CD8-positive, alpha-beta memory T cell (primary cell): ENCODE measurements around the gene ITGA1. TPM values are rescaled to one million over a fixed set of nuclear protein-coding genes. Genes with fewer than 3 reads are reported as not detected.

Source experiments
- CTCF ChIA-PET: fragments of 350-600 bp; sonication (Branson Sonifier 250); formaldehyde crosslinking; loops from one replicate; lab custom pipeline; 2021; ENCODE audit warnings: antibody characterized with exemption; lab: Charles Lee
- POLR2A ChIA-PET: fragments of 350-600 bp; sonication (Branson Sonifier 250); formaldehyde crosslinking; loops from one replicate; lab custom pipeline; 2021; ENCODE audit warnings: antibody characterized with exemption; lab: Charles Lee
- DNase-seq, 5 donors: peaks; one replicate each; pipeline versions ENCODE4 v3.0.0 to v3.0.0-alpha.2; 2020 to 2022; ENCODE audit warnings: mixed read lengths in 1 of 5
- H3K27ac ChIP-seq: one replicate; pipeline ENCODE4 v1.7.0; 2013; ENCODE audit warnings: low read depth, mild to moderate bottlenecking, low read length, moderate library complexity
- H3K27me3 ChIP-seq: 2 replicates; pipeline ENCODE4 v1.7.0; 2013; ENCODE audit warnings: low read length, mild to moderate bottlenecking; ENCODE audit not compliant: insufficient read depth, poor library complexity, severe bottlenecking
- H3K36me3 ChIP-seq: 2 replicates; pipeline ENCODE4 v1.7.0; 2013; ENCODE audit warnings: mild to moderate bottlenecking, low read length, moderate library complexity; ENCODE audit not compliant: insufficient read depth
- H3K4me1 ChIP-seq: 2 replicates; pipeline ENCODE4 v1.7.0; 2013; ENCODE audit warnings: mild to moderate bottlenecking, low read length, moderate library complexity; ENCODE audit not compliant: insufficient read depth
- H3K4me3 ChIP-seq: 2 replicates; pipeline ENCODE4 v1.7.0; 2013; ENCODE audit warnings: mild to moderate bottlenecking, low read length
- H3K9me3 ChIP-seq: 2 replicates; pipeline ENCODE4 v1.7.0; 2013; ENCODE audit warnings: mild to moderate bottlenecking, low read length
- H3K27ac Mint-ChIP-seq, 8 donors: one replicate each; pipeline ENCODE4 v1.8.0; 2020 to 2021; ENCODE audit warnings: mixed read lengths in 8 of 8, mild to moderate bottlenecking in 6 of 8, inconsistent platforms in 3 of 8, moderate library complexity in 3 of 8
- H3K27me3 Mint-ChIP-seq, 2 donors: one replicate each; pipeline ENCODE4 v1.8.0; 2020 to 2021; ENCODE audit warnings: mixed read lengths in 2 of 2, mild to moderate bottlenecking in 1 of 2, moderate library complexity in 1 of 2
- H3K36me3 Mint-ChIP-seq, 3 donors: one replicate each; pipeline ENCODE4 v1.8.0; 2020 to 2021; ENCODE audit warnings: mixed read lengths in 3 of 3, inconsistent platforms in 1 of 3, mild to moderate bottlenecking in 1 of 3
- H3K4me1 Mint-ChIP-seq, 3 donors: one replicate each; pipeline ENCODE4 v1.8.0; 2020 to 2021; ENCODE audit warnings: mixed read lengths in 3 of 3, inconsistent platforms in 1 of 3, mild to moderate bottlenecking in 1 of 3
- H3K4me3 Mint-ChIP-seq, 7 donors: one replicate each; pipeline ENCODE4 v1.8.0; 2020 to 2021; ENCODE audit warnings: mixed read lengths in 7 of 7, mild to moderate bottlenecking in 6 of 7, moderate library complexity in 4 of 7, inconsistent platforms in 2 of 7
- H3K9me3 Mint-ChIP-seq, 5 donors: one replicate each; pipeline ENCODE4 v1.8.0; 2020 to 2022; ENCODE audit warnings: mixed read lengths in 5 of 5, mild to moderate bottlenecking in 3 of 5, moderate library complexity in 2 of 5, inconsistent platforms in 1 of 5
- polyA plus RNA-seq: library from polyadenylated mRNA; unstranded; fragments of 300-500 nt; fragmentation: Illumina TruSeq; gene quantifications from one replicate; pipeline ENCODE4 v1.2.3, GENCODE V29; 2021
- total RNA-seq, 2 experiments: library from RNA; stranded (reverse); gene quantifications; one replicate each; pipeline ENCODE4 v1.2.3, GENCODE V29; 2021

The ITGA1 gene
- total and polyA plus RNA-seq, 3 experiments from 2014 or later: 16.5 to 26.3 (median 21.9) TPM

- Mint-ChIP-seq H3K4me1 (peaks cover 58 to 70% (median 64%) of the 10 kb centered on the region in 3 donors), H3K4me3 (no peak overlapping the region), H3K27me3 (no peaks in the 10 kb centered on the region), H3K36me3 (peaks cover 0 to 2% (median 0%) of the 10 kb centered on the region in 3 donors), H3K27ac (no peak overlapping the region), H3K9me3 (no peaks in the 10 kb centered on the region)
- Histone ChIP-seq H3K4me1 (peaks cover 8% of the 10 kb centered on the region), H3K9me3 (no peaks in the 10 kb centered on the region), H3K36me3 (no peaks in the 10 kb centered on the region), H3K27ac (no peak overlapping the region), H3K4me3 (no peak overlapping the region), H3K27me3 (no peaks in the 10 kb centered on the region)
- DNase-seq: no peak
- ChIA-PET CTCF (no interaction called here), POLR2A (interaction anchor here (0.8 kb wide), 1 partner anchor 27 kb away, joined by 6 read pairs; no protein-coding TSS in a partner anchor)
Observed at GRCh38 chr5:52794519-52794918, 6.8 kb downstream of the ITGA1 start.

- peaks cover 16% of the 10 kb centered on the region for H3K4me1 ChIP-seq
- no peak overlapping the region for H3K4me3 ChIP-seq
- H3K36me3 Mint-ChIP-seq: peaks cover 0 to 17% (median 0%) of the 10 kb centered on the region in 3 donors
- no peak for DNase-seq
- H3K27ac ChIP-seq: no peak overlapping the region
- no peak overlapping the region for H3K4me3 Mint-ChIP-seq
- H3K9me3 Mint-ChIP-seq: no peaks in the 10 kb centered on the region
- no peaks in the 10 kb centered on the region for H3K27me3 Mint-ChIP-seq
- H3K9me3 ChIP-seq: no peaks in the 10 kb centered on the region
- H3K27ac Mint-ChIP-seq: peak overlapping the region in 1 of 8 donors; percentile 36
- CTCF ChIA-PET: interaction anchor here (1.1 to 2.1 kb wide), 3 partner anchors 9 to 102 kb away, joined by 4 to 5 read pairs (median 4); partner anchors contain the start of genes ITGA1 and PELO
- POLR2A ChIA-PET: no interaction called here
- peaks cover 55 to 70% (median 62%) of the 10 kb centered on the region in 3 donors for H3K4me1 Mint-ChIP-seq
- no peaks in the 10 kb centered on the region for H3K36me3 ChIP-seq
- H3K27me3 ChIP-seq: no peaks in the 10 kb centered on the region
Observed at GRCh38 chr5:52796031-52796430, 8.3 kb downstream of the ITGA1 start.

DNA sequence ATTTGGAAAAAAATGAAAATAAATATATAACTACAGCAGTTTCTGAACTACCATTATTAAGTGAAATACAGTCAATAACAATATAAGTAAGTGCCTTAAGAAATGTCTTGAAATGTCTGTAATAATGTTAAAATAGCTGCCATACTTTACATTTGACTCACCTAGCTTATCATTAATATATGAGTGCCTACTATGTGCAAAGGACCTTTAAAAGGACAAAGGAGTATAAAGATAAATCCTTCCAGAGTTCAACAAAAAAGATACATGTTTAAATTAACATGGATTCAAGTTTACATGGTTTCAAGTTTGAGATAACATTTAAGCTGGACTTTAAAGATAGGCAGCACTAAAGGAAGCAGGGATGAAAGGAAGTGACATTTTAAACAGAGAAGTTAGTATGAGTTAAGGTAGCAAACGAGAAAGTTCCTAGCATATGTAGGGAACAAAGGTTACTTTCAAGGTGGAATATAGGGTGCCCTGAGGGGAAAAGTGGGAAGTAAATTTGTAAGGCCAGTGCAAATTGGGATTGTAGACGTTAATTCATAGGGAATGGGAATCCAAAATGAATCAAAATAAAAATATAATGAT, 8.9 kb downstream of the ITGA1 start:
- H3K9me3 ChIP-seq: no peaks in the 10 kb centered on the region
- Mint-ChIP-seq H3K36me3 (peaks cover 0 to 23% (median 0%) of the 10 kb centered on the region in 3 donors), H3K4me3 (peak overlapping the region in 2 of 7 donors; percentile 0 to 14), H3K27ac (peak overlapping the region in 2 of 8 donors; percentile 0 to 15), H3K4me1 (peaks cover 57 to 72% (median 64%) of the 10 kb centered on the region in 3 donors), H3K9me3 (no peaks in the 10 kb centered on the region), H3K27me3 (peaks cover 0 to 1% of the 10 kb centered on the region in 2 donors)
- no peak for DNase-seq
- POLR2A ChIA-PET: no interaction called here
- H3K4me1 ChIP-seq: peaks cover 21% of the 10 kb centered on the region
- CTCF ChIA-PET: interaction anchor here (2.1 kb wide), 1 partner anchor 103 kb away, joined by 5 read pairs; no protein-coding TSS in a partner anchor
- H3K4me3 ChIP-seq: no peak overlapping the region
- H3K27me3 ChIP-seq: no peaks in the 10 kb centered on the region
- no peak overlapping the region for H3K27ac ChIP-seq
- no peaks in the 10 kb centered on the region for H3K36me3 ChIP-seq

DNA sequence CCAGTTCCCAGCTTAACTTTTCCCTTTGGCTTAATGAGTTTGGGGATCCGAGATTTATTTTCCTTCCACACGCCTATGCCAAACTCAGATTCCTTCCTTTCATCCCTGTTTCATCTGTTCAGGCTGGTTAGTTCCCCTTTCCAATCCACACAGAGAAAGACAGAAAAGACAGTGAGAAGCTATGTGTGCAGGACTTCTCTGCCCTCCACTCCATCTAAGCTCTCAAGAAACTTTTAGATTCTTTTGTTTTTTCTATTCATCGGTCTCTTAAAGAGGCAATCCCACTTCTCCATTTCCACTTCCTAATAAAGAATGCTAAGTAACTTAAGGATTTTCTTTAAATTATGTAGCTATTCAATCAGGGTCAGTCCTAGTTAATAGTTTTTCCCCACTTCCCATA, 11.2 kb downstream of the ITGA1 start:
- peak in 1 of 5 donors; percentile 4 for DNase-seq
- peaks cover 59 to 76% (median 75%) of the 10 kb centered on the region in 3 donors for H3K4me1 Mint-ChIP-seq
- ChIA-PET CTCF (interaction anchor here (1.0 to 3.9 kb wide), 11 partner anchors 10 to 135 kb away, joined by 3 to 32 read pairs (median 4); partner anchors contain the start of genes ITGA1 and PELO), POLR2A (interaction anchor here (0.5 to 1.9 kb wide), 7 partner anchors 9 to 74 kb away, joined by 3 to 12 read pairs (median 3); partner anchors contain the start of genes ITGA1 and PELO)
- H3K9me3 ChIP-seq: no peaks in the 10 kb centered on the region
- peaks cover 39% of the 10 kb centered on the region for H3K4me1 ChIP-seq
- no peaks in the 10 kb centered on the region for H3K9me3 Mint-ChIP-seq
- H3K27ac Mint-ChIP-seq: peak overlapping the region; percentile 91 to 97 (median 95)
- peaks cover 0 to 37% (median 0%) of the 10 kb centered on the region in 3 donors for H3K36me3 Mint-ChIP-seq
- no peaks in the 10 kb centered on the region for H3K27me3 ChIP-seq
- peaks cover 0 to 1% of the 10 kb centered on the region in 2 donors for H3K27me3 Mint-ChIP-seq
- no peaks in the 10 kb centered on the region for H3K36me3 ChIP-seq
- H3K4me3 ChIP-seq: peak overlapping the region; percentile 97
- peak overlapping the region; percentile 93 to 99 (median 97) for H3K4me3 Mint-ChIP-seq
- H3K27ac ChIP-seq: peak overlapping the region; percentile 88

GRCh38 chr5:52799358-52799982, 11.8 kb downstream of the ITGA1 start:
- no peak for DNase-seq
- no peaks in the 10 kb centered on the region for H3K9me3 ChIP-seq
- peaks cover 39% of the 10 kb centered on the region for H3K4me1 ChIP-seq
- H3K4me3 ChIP-seq: peak overlapping the region; percentile 97
- Mint-ChIP-seq H3K4me1 (peaks cover 64 to 79% (median 79%) of the 10 kb centered on the region in 3 donors), H3K9me3 (no peaks in the 10 kb centered on the region), H3K27ac (peak overlapping the region; percentile 91 to 97 (median 95)), H3K36me3 (peaks cover 0 to 42% (median 2%) of the 10 kb centered on the region in 3 donors), H3K27me3 (peaks cover 0 to 1% of the 10 kb centered on the region in 2 donors), H3K4me3 (peak overlapping the region; percentile 93 to 99 (median 97))
- no peaks in the 10 kb centered on the region for H3K27me3 ChIP-seq
- H3K36me3 ChIP-seq: no peaks in the 10 kb centered on the region
- POLR2A ChIA-PET: interaction anchor here (0.5 to 1.9 kb wide), 10 partner anchors 9 to 91 kb away, joined by 3 to 12 read pairs (median 3); partner anchors contain the start of genes ITGA1 and PELO
- CTCF ChIA-PET: interaction anchor here (0.9 to 3.9 kb wide), 11 partner anchors 9 to 135 kb away, joined by 3 to 32 read pairs (median 4); partner anchors contain the start of genes ITGA1 and PELO
- peak overlapping the region; percentile 88 for H3K27ac ChIP-seq

- ChIA-PET POLR2A (interaction anchor here (0.6 to 1.9 kb wide), 10 partner anchors 9 to 91 kb away, joined by 3 to 12 read pairs (median 3); partner anchors contain the start of genes ITGA1 and PELO), CTCF (interaction anchor here (0.9 to 3.9 kb wide), 12 partner anchors 9 to 136 kb away, joined by 3 to 32 read pairs (median 4); partner anchors contain the start of genes ITGA1 and PELO)
- no peaks in the 10 kb centered on the region for H3K27me3 ChIP-seq
- H3K4me3 Mint-ChIP-seq: peak overlapping the region; percentile 93 to 99 (median 97)
- peaks cover 65 to 81% (median 79%) of the 10 kb centered on the region in 3 donors for H3K4me1 Mint-ChIP-seq
- H3K27ac ChIP-seq: peak overlapping the region; percentile 88
- peaks cover 0 to 46% (median 3%) of the 10 kb centered on the region in 3 donors for H3K36me3 Mint-ChIP-seq
- no peaks in the 10 kb centered on the region for H3K36me3 ChIP-seq
- H3K27ac Mint-ChIP-seq: peak overlapping the region; percentile 91 to 97 (median 95)
- peak; percentile 92 to 97 (median 94) for DNase-seq
- peaks cover 0 to 1% of the 10 kb centered on the region in 2 donors for H3K27me3 Mint-ChIP-seq
- no peaks in the 10 kb centered on the region for H3K9me3 ChIP-seq
- peak overlapping the region; percentile 97 for H3K4me3 ChIP-seq
- peaks cover 39% of the 10 kb centered on the region for H3K4me1 ChIP-seq
- H3K9me3 Mint-ChIP-seq: no peaks in the 10 kb centered on the region
Observed at GRCh38 chr5:52799983-52800393, 12.3 kb downstream of the ITGA1 start.

GRCh38 chr5:52800394-52801213, 12.9 kb downstream of the ITGA1 start:
- Mint-ChIP-seq H3K4me1 (peaks cover 65 to 88% (median 79%) of the 10 kb centered on the region in 3 donors), H3K27ac (peak overlapping the region; percentile 91 to 97 (median 95)), H3K4me3 (peak overlapping the region; percentile 93 to 99 (median 97)), H3K27me3 (peaks cover 0 to 1% of the 10 kb centered on the region in 2 donors), H3K36me3 (peaks cover 0 to 52% (median 4%) of the 10 kb centered on the region in 3 donors), H3K9me3 (no peaks in the 10 kb centered on the region)
- H3K9me3 ChIP-seq: no peaks in the 10 kb centered on the region
- POLR2A ChIA-PET: interaction anchor here (0.6 to 1.9 kb wide), 4 partner anchors 11 to 26 kb away, joined by 3 to 12 read pairs (median 3); partner anchors contain the start of genes ITGA1 and PELO
- CTCF ChIA-PET: interaction anchor here (1.1 to 3.9 kb wide), 13 partner anchors 8 to 136 kb away, joined by 3 to 32 read pairs (median 4); partner anchors contain the start of genes ITGA1 and PELO
- no peaks in the 10 kb centered on the region for H3K36me3 ChIP-seq
- DNase-seq: peak; percentile 29 to 70 (median 41)
- H3K4me1 ChIP-seq: peaks cover 39% of the 10 kb centered on the region
- no peaks in the 10 kb centered on the region for H3K27me3 ChIP-seq
- H3K27ac ChIP-seq: peak overlapping the region; percentile 88
- peak overlapping the region; percentile 97 for H3K4me3 ChIP-seq
